Smooth muscle cell of trachea (primary cell): ENCODE results near the gene TCAIM. TPM values are rescaled to one million over a fixed set of nuclear protein-coding genes. Genes with fewer than 3 reads are reported as not detected.

ENCODE experiments used
- total RNA-seq: library from RNA; depleted of rRNA; stranded (reverse); fragments of >200 nt; gene quantifications from 2 replicates; pipeline ENCODE4 v1.2.1, GENCODE V29; 2014

The TCAIM gene, protein sequence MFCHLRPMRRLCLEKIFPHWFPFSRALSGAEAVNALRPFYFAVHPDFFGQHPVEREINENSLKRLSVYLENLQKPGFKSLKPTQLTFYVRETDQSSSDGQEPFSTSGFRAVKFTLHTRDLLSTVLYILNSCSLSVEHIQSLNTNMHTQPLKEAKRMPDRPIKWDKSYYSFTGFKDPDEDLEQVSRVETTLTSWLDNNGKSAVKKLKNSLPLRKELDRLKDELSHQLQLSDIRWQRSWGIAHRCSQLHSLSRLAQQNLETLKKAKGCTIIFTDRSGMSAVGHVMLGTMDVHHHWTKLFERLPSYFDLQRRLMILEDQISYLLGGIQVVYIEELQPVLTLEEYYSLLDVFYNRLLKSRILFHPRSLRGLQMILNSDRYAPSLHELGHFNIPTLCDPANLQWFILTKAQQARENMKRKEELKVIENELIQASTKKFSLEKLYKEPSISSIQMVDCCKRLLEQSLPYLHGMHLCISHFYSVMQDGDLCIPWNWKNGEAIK
- total RNA-seq = 34.1 and 42.8 TPM in 2 replicates

DNA sequence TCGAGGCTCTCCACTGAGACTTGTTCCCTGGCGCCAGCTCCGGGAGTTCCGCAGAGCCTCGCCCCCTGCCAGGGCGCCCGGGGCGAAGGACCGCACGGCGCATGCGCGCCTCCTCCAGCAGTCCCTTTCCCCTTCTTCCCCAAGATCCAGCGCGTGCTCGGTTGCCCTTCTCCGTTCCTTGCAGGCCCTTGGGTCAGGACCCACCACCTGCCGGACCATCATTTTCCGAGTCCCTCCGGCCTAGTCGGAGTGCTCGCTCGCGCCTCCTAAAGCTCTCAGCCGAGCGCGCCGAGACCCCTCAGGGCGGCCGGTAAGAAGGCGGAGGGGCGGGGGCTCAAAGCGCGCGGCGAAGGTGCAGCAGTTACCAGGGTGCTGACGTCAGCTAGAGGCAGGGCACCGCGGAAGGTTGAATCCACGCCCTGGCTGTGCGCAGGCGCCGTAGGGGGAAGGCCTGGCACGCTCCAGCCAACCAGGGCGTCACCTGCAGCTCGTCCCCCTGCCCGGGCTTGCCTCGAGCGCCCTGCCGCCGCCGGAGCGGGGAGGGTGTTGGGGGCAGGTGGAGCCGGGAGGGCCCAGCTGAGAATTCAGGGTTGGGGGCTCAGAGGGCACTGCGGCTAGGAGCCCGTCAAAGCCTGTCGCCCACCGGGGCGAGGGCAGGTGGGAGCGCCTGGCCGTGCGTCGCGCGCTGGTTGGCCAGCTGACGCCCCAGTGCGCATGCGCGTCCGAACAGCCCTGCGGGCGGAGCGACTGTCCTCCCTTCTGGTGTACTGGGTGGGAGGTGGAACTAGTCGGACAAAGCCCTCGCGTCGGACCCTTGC is at the start of gene TCAIM:
Gene TCAIM (plus strand): TSS at position 757 of the 818 bp plus-strand sequence. CDS start 16,017 bp downstream, outside the sequence.

Other genes with a start within 250 kb of the TCAIM start
- not detected in 2 replicates for gene TOPAZ1, start 96.9 kb upstream of the TCAIM start, total RNA-seq
- 9.9 and 10.5 TPM in 2 replicates for gene ZNF445, start 138.9 kb downstream of the TCAIM start, total RNA-seq
- 9.0 and 11.1 TPM in 2 replicates for gene ZKSCAN7, start 216.4 kb downstream of the TCAIM start, total RNA-seq
- gene ZNF660, start 246.2 kb downstream of the TCAIM start, total RNA-seq = 1.6 and 2.5 TPM in 2 replicates